Testis (tissue), 3 donors: ENCODE data around the gene NBAS. TPM values are rescaled to one million over a fixed set of nuclear protein-coding genes. Genes with fewer than 3 reads are reported as not detected.

Source experiments
- DNase-seq: peaks from one replicate; pipeline ENCODE4 v3.0.0-alpha.2; 2019
- H3K27ac ChIP-seq, 2 donors: fragments of 200-600 bp; sonication (generic); one replicate each; pipeline ENCODE4 v1.5.1; 2019
- H3K27me3 ChIP-seq: fragments of 200-600 bp; sonication (generic); one replicate; pipeline ENCODE4 v1.5.1; 2019
- H3K36me3 ChIP-seq: fragments of 200-600 bp; sonication (generic); one replicate; pipeline ENCODE4 v1.5.1; 2017; ENCODE audit warnings: low read depth; ENCODE audit errors: missing control alignments
- H3K4me1 ChIP-seq: fragments of 200-600 bp; sonication (generic); one replicate; pipeline ENCODE4 v1.5.1; 2019
- H3K4me3 ChIP-seq, 2 donors: fragments of 200-600 bp; sonication (generic); one replicate each; pipeline ENCODE4 v1.5.1; 2017 to 2019
- H3K9me3 ChIP-seq: fragments of 200-600 bp; sonication (generic); one replicate; pipeline ENCODE4 v1.5.1; 2017
- POLR2A ChIP-seq: fragments of 450-650 bp; IDR thresholded peaks from one replicate; pipeline ENCODE4 v1.6.1; 2017; ENCODE audit warnings: antibody characterized with exemption, mild to moderate bottlenecking, moderate library complexity
- WGBS, 2 donors: methylation state at CpG; one replicate each; pipeline ENCODE4 v1.1.5; 2018; 5-methylcytosine and 5-hydroxymethylcytosine counted together
- intact Hi-C: fragments of 100-400 bp; cut with DNase I; formaldehyde crosslinking; loops from one replicate; pipeline ENCODE4 v1.15.1; 2023; ENCODE audit warnings: low total_unique reads
- polyA plus RNA-seq: library from polyadenylated mRNA; stranded (reverse); fragments of 350-450 nt; fragmentation: Illumina TruSeq; extraction: RNeasy Lipid Tissue Mini Kit (QIAGEN cat#74804); gene quantifications from one replicate; pipeline ENCODE4 v1.2.3, GENCODE V29; 2014; ENCODE audit warnings: low read depth, low replicate concordance; ENCODE audit not compliant: insufficient read depth
- total RNA-seq, 2 donors: library from RNA; depleted of rRNA; stranded (reverse); fragments of >200 nt; gene quantifications; one replicate each; pipeline ENCODE4 v1.2.3, GENCODE V29; 2016
- TF ChIP-seq, protein P1 (sequence below), 3 experiments: fragments of 450-650 bp in 2 of 3; fragments of 200-600 bp in 1 of 3; sonication (generic) in 1 of 3; IDR thresholded peaks; one replicate each; pipeline ENCODE4 v1.5.1; 2016 to 2019; ENCODE audit warnings: antibody characterized with exemption in 3 of 3, mild to moderate bottlenecking in 2 of 3, moderate library complexity in 1 of 3

Gene NBAS
- total and polyA plus RNA-seq, 3 donors from 2014 or later, result 75.8 to 84.2 (median 79.7) TPM

- DNase-seq, result no peak
- no peaks in the 10 kb centered on the region for H3K27me3 ChIP-seq
- H3K4me3 ChIP-seq, result no peak overlapping the region
- H3K9me3 ChIP-seq, result no peaks in the 10 kb centered on the region
- H3K36me3 ChIP-seq, result no peaks in the 10 kb centered on the region
- WGBS, 2 donors, result 85 to 87% methylated on average over 7 of the region's 7 CpGs
- TF ChIP-seq, protein P1, sequence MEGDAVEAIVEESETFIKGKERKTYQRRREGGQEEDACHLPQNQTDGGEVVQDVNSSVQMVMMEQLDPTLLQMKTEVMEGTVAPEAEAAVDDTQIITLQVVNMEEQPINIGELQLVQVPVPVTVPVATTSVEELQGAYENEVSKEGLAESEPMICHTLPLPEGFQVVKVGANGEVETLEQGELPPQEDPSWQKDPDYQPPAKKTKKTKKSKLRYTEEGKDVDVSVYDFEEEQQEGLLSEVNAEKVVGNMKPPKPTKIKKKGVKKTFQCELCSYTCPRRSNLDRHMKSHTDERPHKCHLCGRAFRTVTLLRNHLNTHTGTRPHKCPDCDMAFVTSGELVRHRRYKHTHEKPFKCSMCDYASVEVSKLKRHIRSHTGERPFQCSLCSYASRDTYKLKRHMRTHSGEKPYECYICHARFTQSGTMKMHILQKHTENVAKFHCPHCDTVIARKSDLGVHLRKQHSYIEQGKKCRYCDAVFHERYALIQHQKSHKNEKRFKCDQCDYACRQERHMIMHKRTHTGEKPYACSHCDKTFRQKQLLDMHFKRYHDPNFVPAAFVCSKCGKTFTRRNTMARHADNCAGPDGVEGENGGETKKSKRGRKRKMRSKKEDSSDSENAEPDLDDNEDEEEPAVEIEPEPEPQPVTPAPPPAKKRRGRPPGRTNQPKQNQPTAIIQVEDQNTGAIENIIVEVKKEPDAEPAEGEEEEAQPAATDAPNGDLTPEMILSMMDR (IDR thresholded peaks at IDR 0.05), result no peak
- H3K4me1 ChIP-seq, result no peaks in the 10 kb centered on the region
- intact Hi-C loops, result no loop called here
- H3K27ac ChIP-seq, result no peak overlapping the region
Measured at GRCh38 chr2:15155959-15156574, 405.1 kb downstream of the NBAS start.

DNA sequence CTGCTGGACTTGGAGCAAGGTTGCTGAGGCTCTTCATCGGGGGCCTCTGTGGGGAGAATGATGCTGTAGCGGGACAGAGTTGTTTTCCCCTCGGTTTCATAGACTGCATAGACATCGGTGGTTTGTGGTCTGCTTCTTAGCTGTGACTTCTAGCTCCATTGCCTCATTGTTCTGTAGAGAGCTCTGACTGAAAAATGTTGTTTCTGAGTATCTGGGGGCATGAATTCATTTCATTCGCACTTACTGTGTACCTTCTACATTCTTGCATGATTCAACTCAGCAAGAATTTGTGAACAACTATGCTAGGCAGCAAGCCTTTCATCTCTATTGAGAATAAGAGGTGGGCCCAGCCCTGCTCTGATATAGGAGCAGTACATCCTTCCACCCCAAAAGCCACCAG is 406.8 kb downstream of the NBAS start:
- Histone ChIP-seq H3K27ac (no peak overlapping the region), H3K4me3 (no peak overlapping the region), H3K4me1 (no peaks in the 10 kb centered on the region), H3K36me3 (no peaks in the 10 kb centered on the region), H3K27me3 (no peaks in the 10 kb centered on the region), H3K9me3 (no peaks in the 10 kb centered on the region)
- DNase-seq, result no peak
- TF ChIP-seq, protein P1 (IDR thresholded peaks at IDR 0.05), result no peak
- TF ChIP-seq POLR2A, result no peak
- 94 to 97% methylated on average over 5 of the region's 5 CpGs for WGBS, 2 donors
- intact Hi-C loops, result no loop called here

DNA sequence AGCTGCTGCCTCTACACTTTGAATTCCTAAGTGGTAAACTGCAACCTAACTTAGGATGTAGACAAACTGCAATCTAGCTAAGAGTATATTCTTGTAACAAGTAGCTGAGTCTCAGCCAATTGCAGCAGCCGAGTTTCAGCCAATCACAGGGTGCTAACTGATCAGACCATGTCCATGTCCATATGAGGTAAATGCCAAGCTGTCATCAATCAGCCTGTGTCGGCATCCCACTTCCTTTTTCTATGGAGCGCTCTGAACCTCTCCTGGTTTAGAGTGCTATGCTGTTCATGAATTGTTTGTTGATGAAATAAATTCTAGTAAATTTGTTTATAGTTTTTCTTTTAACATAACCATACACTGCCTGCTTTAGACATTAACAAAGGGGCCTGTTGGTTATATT is 408.8 kb downstream of the NBAS start:
- TF ChIP-seq, protein P1 (IDR thresholded peaks at IDR 0.05), result no peak
- no peak for TF ChIP-seq POLR2A
- no peak overlapping the region for H3K4me3 ChIP-seq
- intact Hi-C loops, result no loop called here
- H3K4me1 ChIP-seq, result no peaks in the 10 kb centered on the region
- no peaks in the 10 kb centered on the region for H3K9me3 ChIP-seq
- DNase-seq, result no peak
- 85 to 88% methylated on average over 3 of the region's 3 CpGs for WGBS, 2 donors
- no peaks in the 10 kb centered on the region for H3K27me3 ChIP-seq
- H3K27ac ChIP-seq, result no peak overlapping the region
- no peaks in the 10 kb centered on the region for H3K36me3 ChIP-seq

DNA sequence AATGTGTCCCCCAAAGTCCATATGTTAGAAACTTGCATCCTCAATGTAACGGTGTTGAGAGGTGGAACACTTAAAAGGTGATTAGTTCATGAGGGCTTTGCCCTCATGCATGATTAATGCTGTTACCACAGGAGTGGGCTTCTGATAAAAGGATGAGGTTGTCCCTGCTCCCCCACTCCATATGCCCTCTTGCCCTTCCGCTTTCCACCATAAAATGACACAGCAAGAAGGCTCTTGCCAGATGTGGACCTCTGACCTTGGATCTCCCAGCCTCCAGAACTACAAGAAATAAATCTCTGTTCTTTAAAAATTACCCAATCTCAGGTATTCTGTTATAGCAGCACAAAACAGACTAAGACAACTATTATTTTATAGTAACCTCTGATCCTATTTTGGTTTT is 412.1 kb downstream of the NBAS start:
- DNase-seq, result no peak
- no peaks in the 10 kb centered on the region for H3K27me3 ChIP-seq
- no peaks in the 10 kb centered on the region for H3K4me1 ChIP-seq
- no peaks in the 10 kb centered on the region for H3K36me3 ChIP-seq
- no peak overlapping the region for H3K27ac ChIP-seq
- H3K4me3 ChIP-seq, result no peak overlapping the region
- TF ChIP-seq POLR2A, result no peak
- TF ChIP-seq, protein P1 (IDR thresholded peaks at IDR 0.05), result no peak
- no peaks in the 10 kb centered on the region for H3K9me3 ChIP-seq
- 85% methylated on average over 2 of the region's 2 CpGs for WGBS, 2 donors
- intact Hi-C loops, result no loop called here

GRCh38 chr2:15147591-15147990 is 413.5 kb downstream of the NBAS start:
- Histone ChIP-seq H3K4me3 (no peak overlapping the region), H3K27ac (no peak overlapping the region), H3K36me3 (no peaks in the 10 kb centered on the region), H3K27me3 (no peaks in the 10 kb centered on the region), H3K4me1 (no peaks in the 10 kb centered on the region), H3K9me3 (no peaks in the 10 kb centered on the region)
- 80 to 87% methylated on average over 6 of the region's 6 CpGs for WGBS, 2 donors
- TF ChIP-seq POLR2A, result no peak
- TF ChIP-seq, protein P1 (IDR thresholded peaks at IDR 0.05), result no peak
- no peak for DNase-seq
- intact Hi-C loops, result no loop called here
